HG03135 (cell line): ENCODE measurements around the gene ACTN2.

Source experiments
- ATAC-seq: cut with Tn5 transposase; IDR thresholded peaks from one replicate; pipeline ENCODE4 v1.9.1; 2021; ENCODE audit warnings: mild to moderate bottlenecking, moderate library complexity; ENCODE audit not compliant: unreplicated experiment

ACTN2 gene

GRCh38 chr1:236734141-236734765 is 48.0 kb downstream of the ACTN2 start:
- ATAC-seq: no peak

DNA sequence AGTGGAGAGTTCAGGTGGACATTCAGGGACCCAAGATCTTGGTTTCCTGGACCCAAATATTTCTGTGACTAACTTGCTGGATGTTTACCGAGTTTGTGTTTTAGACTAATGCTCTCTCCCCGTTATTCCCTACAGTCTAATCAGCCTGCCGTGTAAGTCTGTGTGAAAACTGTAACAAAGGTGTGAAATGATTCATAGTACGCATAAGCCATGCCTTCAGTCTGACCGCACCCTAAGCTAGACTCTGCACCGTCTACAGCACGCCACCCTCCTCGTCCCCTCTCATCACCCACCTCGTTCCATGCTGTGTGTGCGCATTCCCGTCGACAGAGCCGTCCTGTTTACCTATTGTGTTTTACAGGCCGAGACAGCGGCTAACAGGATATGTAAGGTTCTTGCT is 50.5 kb downstream of the ACTN2 start:
- no peak for ATAC-seq

GRCh38 chr1:236741753-236742152 is 55.5 kb downstream of the ACTN2 start:
- no peak for ATAC-seq

DNA sequence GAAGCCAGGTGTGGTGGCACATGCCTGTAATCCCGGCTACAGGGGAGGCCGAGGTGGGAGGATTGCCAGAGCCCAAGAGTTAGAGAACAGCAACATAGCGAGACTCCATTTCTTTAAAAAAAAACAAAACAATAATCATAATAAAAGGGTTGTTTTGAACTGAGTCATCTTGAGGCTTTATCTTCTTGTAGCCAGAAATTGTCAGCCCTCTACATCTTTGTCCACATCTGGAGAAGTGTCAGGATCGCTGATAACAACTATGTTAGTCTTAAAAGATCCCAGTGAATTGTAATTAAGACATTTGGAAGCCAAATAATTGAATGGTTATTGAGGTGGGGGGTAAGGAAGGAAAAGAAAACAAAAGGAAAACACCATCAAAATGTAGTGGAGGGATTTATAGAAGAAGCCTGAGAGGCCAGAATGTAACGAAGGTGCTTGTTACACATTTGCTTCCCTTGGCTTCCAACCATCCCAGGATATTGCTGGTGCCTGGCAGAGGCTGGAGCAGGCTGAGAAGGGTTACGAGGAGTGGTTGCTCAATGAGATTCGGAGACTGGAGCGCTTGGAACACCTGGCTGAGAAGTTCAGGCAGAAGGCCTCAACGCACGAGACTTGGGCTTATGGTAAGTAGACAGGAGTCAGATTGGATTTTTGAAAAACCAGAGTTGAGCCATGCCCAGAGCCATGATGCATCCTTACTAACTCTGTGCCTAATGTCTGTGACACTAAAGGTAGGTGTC is 56.3 kb downstream of the ACTN2 start:
- no peak for ATAC-seq

DNA sequence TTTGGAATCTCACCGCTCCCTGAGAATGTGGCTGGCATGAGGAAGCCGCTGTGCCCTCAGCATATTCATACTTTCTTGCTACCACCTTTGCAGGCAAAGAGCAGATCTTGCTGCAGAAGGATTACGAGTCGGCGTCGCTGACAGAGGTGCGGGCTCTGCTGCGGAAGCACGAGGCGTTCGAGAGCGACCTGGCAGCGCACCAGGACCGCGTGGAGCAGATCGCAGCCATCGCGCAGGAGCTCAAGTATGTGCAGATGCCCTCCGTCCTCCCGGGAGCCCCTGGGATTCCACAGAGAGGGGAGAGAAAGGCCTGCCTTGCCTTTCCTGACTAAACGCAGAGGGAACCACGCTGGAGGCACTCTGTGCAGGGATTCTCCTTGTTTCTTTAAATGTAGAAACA is 58.2 kb downstream of the ACTN2 start:
- no peak for ATAC-seq

- no peak for ATAC-seq
Measured at GRCh38 chr1:236746785-236747184, 60.5 kb downstream of the ACTN2 start.

DNA sequence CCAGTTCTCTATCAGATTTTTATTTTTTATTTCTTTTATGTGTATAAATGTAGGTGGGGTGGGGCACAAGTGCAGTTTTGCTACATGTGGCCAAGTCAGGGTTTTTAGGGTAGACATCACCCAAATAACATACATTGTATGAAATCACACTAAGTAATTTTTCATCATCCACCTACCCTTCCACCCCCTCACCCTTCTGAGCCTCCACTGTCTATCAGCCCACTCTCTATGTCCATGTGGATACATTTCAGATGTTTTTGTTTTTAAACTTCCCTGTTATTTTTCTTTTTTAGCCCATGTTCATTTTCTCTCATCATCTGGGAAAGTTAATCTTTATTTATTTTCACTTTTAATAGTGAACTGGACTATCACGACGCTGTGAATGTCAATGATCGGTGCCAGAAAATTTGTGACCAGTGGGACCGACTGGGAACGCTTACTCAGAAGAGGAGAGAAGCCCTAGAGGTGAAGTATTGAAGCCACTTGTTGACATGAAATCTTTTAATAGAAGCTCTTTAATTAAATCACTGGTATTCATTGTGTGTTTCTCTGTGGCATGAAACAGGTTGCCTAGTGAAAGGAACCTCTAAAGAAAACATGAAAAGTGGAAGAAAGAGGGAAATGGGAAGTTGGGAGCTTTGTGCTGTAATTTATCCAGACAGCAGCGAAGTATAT is 61.1 kb downstream of the ACTN2 start:
- no peak for ATAC-seq

- ATAC-seq: no peak
Measured at GRCh38 chr1:236748268-236748870, 62.1 kb downstream of the ACTN2 start.

- ATAC-seq: no peak
Measured at GRCh38 chr1:236750928-236751327, 64.6 kb downstream of the ACTN2 start.

DNA sequence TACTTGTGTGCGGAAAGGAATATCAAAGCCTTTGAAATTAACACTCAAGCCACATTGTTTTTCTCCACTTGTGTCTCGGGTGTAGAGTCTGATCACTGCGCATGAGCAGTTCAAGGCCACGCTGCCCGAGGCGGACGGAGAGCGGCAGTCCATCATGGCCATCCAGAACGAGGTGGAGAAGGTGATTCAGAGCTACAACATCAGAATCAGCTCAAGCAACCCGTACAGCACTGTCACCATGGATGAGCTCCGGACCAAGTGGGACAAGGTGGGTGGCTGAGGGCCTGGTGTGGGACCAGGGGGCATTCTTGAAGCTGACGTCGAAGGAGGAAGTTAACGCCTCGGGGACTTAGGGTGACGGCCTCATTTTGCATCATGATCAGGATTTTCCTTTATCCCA is 65.1 kb downstream of the ACTN2 start:
- ATAC-seq: no peak

DNA sequence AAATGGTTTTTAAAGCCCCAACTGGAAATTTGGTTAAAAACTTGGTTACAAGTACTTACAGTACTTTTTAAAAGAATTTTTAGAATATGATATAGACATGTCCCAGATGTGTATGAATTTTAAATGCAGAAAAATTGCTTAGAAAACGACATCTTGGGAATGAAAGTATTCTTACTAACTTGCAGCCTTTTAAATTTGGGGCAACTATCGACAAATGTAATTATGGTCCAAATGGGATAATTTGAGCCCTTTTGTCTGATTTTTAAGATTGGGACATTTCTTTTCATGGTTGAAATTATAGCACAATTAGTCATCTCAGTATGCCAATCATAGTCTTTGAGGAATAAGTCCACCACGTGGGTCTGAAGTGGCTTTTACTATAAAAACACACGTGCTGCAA is 65.6 kb downstream of the ACTN2 start:
- no peak for ATAC-seq

GRCh38 chr1:236753516-236753915 is 67.2 kb downstream of the ACTN2 start:
- ATAC-seq: no peak

GRCh38 chr1:236753964-236754363 is 67.7 kb downstream of the ACTN2 start:
- no peak for ATAC-seq

DNA sequence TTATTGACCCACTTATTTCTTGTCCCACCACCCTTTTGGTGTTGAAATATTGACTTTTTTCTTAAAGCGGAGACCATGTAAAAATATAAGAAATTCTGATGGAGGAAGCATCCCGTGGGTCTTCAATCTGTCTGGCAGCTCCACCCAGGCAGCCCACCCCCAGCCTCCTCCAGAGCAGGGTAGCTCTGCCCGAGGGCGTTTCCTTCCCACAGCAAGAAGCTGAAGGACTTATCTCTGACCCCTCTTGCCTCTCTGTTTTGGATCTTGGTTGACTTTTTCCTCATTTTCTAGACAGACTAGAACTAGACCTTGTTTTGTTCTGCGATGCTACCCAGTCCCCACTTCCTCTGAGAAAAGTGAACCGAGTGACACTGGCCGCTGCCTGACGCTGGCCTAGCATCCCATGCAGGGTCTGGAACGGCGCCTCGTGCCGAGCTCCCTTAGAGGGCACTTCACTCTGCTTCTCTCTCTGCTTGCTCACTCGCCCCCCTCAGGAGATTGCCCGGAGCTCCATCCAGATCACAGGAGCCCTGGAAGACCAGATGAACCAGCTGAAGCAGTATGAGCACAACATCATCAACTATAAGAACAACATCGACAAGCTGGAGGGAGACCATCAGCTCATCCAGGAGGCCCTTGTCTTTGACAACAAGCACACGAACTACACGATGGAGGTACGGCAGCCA is 68.4 kb downstream of the ACTN2 start:
- ATAC-seq: no peak

DNA sequence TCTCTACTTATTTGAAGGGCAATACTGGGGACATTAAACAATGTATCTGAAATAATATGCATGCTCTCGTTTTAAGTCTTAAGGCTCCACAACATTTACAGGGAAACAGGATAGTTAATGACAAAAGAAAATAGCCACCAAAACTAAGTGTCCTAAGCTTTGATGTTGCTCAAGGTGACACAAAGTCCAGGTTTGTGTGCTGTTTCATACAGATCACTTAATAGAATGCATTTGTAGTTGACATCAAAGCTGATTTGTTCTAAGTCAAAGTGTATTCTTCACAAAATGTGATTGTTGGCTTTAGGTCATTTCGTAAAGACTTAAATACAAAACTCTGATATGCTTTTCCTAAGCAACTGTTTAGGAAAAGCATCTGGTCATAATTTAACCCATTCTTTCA is 71.3 kb downstream of the ACTN2 start:
- ATAC-seq: no peak

GRCh38 chr1:236759252-236759859 is 73.1 kb downstream of the ACTN2 start:
- ATAC-seq: no peak

GRCh38 chr1:236760480-236760879 is 74.2 kb downstream of the ACTN2 start:
- ATAC-seq: no peak

DNA sequence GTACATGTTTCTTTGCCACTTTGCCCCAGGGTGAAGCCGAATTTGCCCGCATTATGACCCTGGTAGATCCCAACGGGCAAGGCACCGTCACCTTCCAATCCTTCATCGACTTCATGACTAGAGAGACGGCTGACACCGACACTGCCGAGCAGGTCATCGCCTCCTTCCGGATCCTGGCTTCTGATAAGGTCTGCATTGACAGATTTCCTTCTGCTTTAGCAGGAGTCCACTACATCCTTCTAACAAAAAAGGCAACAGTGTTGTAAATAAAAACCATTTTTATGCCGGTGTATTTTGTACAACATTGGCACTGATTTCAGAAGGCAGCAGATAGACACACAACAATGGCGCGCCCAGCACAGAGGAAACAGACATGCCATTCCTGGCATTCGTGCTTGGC is 74.7 kb downstream of the ACTN2 start:
- no peak for ATAC-seq

DNA sequence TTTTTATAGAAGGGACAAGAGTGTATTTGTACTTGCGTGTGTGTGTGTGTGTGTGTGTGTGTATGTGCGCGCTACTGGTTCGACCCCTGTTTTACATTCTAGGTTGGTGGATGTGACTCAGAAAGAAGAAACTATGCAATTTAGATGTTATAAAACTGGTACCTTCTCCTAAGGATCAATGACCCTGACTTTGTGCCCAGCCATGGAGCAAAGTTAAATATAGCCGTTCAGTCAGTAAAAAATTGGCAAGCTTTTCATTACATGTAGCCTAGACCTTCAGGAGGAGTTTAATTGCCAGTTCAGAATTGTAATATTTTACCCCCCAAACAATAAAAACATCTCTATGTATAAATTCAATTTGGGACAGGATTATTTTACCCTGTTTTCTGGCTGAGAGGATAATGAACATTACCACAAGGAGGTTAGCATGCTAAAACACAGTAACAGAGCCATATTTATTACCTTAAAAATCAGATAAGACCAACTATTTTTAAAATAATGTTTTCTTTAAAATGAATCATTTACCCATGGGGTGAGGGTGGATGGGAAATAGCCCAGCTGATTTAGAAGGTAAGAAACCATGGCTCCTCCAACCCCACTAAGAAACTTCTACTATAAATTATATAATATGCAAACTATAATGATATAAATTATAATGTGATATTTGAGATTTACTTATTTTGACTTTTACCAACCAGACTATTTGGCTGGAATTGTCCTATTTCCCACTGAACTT is 75.3 kb downstream of the ACTN2 start:
- no peak for ATAC-seq

DNA sequence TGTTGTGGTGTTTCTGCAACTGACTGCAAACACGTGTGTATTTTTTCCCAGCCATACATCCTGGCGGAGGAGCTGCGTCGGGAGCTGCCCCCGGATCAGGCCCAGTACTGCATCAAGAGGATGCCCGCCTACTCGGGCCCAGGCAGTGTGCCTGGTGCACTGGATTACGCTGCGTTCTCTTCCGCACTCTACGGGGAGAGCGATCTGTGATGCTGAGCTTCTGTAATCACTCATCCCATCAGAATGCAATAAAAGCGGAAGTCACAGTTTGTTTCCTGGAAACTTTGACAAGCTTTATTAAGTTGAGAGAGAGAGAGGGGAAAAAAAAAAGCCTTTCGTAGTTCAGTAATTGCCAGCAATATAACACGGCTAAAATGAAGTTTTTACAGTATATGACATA is 76.1 kb downstream of the ACTN2 start:
- ATAC-seq: no peak
